Immature natural killer cell (primary cell): ENCODE results near the gene APOL1. TPM values are rescaled to one million over a fixed set of nuclear protein-coding genes. Genes with fewer than 3 reads are reported as not detected.
"Not testable (repeated sequence)": the region's sequence is repeated elsewhere in the genome, so short reads cannot be mapped to it uniquely, and the experiment has no call there.

Experiments
- DNase-seq, 3 donors: peaks; one replicate each; pipeline ENCODE4 v3.0.0; 2022; ENCODE audit warnings: mixed read lengths in 1 of 3
- H3K27ac Mint-ChIP-seq, 6 donors: one replicate each; pipeline ENCODE4 v1.8.0; 2020; ENCODE audit warnings: mixed read lengths in 6 of 6, mild to moderate bottlenecking in 5 of 6, inconsistent platforms in 4 of 6, moderate library complexity in 3 of 6
- H3K27me3 Mint-ChIP-seq, 3 donors: one replicate each; pipeline ENCODE4 v1.8.0; 2020 to 2021; ENCODE audit warnings: low read depth in 3 of 3, mild to moderate bottlenecking in 3 of 3, mixed read lengths in 3 of 3, moderate library complexity in 3 of 3, inconsistent platforms in 1 of 3
- H3K36me3 Mint-ChIP-seq, 3 donors: one replicate each; pipeline ENCODE4 v1.8.0; 2020; ENCODE audit warnings: mixed read lengths in 3 of 3, inconsistent platforms in 2 of 3, mild to moderate bottlenecking in 2 of 3
- H3K4me1 Mint-ChIP-seq, 2 donors: one replicate each; pipeline ENCODE4 v1.8.0; 2020; ENCODE audit warnings: inconsistent platforms in 2 of 2, mild to moderate bottlenecking in 2 of 2, mixed read lengths in 2 of 2, moderate library complexity in 1 of 2
- H3K4me3 Mint-ChIP-seq, 5 donors: one replicate each; pipeline ENCODE4 v1.8.0; 2020; ENCODE audit warnings: mild to moderate bottlenecking in 5 of 5, mixed read lengths in 5 of 5, inconsistent platforms in 3 of 5, moderate library complexity in 3 of 5
- H3K9me3 Mint-ChIP-seq, 6 donors: one replicate each; pipeline ENCODE4 v1.8.0; 2020; ENCODE audit warnings: mild to moderate bottlenecking in 6 of 6, mixed read lengths in 6 of 6, inconsistent platforms in 4 of 6, moderate library complexity in 3 of 6
- polyA plus RNA-seq, 3 donors: library from polyadenylated mRNA; unstranded; fragments of 300-500 nt; fragmentation: Illumina TruSeq; gene quantifications; one replicate each; pipeline ENCODE4 v1.2.3, GENCODE V29; 2021

Gene APOL1, protein sequence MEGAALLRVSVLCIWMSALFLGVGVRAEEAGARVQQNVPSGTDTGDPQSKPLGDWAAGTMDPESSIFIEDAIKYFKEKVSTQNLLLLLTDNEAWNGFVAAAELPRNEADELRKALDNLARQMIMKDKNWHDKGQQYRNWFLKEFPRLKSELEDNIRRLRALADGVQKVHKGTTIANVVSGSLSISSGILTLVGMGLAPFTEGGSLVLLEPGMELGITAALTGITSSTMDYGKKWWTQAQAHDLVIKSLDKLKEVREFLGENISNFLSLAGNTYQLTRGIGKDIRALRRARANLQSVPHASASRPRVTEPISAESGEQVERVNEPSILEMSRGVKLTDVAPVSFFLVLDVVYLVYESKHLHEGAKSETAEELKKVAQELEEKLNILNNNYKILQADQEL
- polyA plus RNA-seq, result 10 to 100 TPM in 2 of 3 donors, 1 to 10 TPM in 1; 8.7 to 65.8 (median 14.8) TPM

DNA sequence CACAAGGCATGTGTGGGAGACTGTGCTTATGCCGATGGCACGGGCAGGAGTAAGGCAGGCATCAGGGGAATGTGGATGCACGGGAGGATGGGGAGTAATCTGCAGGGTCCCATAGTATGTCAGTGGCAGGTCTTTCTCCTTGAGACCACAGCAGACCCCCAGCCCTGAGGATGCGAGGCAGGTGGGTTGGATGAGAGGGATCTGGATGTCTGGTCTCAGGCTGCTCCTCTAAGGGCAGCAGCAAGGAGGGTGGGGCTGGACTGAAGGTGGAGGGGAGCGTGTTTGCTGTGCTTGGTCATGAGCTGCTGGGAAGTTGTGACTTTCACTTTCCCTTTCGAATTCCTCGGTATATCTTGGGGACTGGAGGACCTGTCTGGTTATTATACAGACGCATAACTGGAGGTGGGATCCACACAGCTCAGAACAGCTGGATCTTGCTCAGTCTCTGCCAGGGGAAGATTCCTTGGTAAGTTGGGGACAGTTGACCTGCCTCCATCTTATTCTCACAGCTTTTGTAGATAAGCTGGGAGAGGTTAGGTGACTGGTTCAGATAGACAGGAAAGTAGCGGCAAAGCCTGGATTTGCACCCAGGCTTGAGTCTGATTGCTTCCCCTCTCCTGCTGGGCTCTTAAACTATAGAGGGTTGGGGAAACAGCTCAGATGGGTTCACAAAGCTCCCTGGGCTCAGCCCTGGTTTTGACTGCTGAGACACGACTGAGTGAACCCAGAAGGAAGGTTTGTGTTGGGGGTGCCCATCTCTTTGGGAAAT lies at the start of gene APOL1:
APOL1 (plus strand) TSS at position 380 of the 769 bp plus-strand sequence. CDS start 1,823 bp downstream, outside the sequence.
- peak; percentile 65 to 73 (median 71) for DNase-seq
- Mint-ChIP-seq H3K36me3 (peaks cover 0 to 8% (median 8%) of the 10 kb centered on the region in 3 donors), H3K9me3 (no peaks in the 10 kb centered on the region), H3K4me1 (peaks cover 53 to 57% of the 10 kb centered on the region in 2 donors), H3K27ac (peak within 1 kb of the TSS; percentile 91 to 97 (median 95)), H3K27me3 (peaks cover 2 to 5% (median 2%) of the 10 kb centered on the region in 3 donors), H3K4me3 (peak within 1 kb of the TSS; percentile 94 to 98 (median 95))

DNA sequence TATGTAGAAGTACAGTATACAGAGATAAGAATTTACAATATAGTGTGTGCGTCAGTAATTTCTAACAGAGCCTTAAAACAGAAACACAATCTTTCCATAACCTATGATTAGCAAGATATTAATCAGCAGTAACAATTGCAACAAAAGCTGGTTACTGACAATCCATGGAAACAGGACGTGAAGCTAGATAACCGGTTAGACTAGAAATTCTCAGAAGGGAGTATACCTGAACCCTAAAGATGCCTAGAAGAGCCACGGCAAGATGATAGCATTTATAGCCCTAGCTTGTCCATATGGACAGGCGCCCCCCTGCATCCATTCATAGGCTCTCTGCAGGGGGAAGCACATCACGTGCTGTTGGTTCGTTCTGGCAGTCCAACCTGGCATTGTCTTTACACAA lies 49.5 kb upstream of the APOL1 start:
- DNase-seq, H3K36me3 Mint-ChIP-seq, H3K4me1 Mint-ChIP-seq, H3K9me3 Mint-ChIP-seq, H3K4me3 Mint-ChIP-seq, H3K27me3 Mint-ChIP-seq, H3K27ac Mint-ChIP-seq: not testable (repeated sequence)

DNA sequence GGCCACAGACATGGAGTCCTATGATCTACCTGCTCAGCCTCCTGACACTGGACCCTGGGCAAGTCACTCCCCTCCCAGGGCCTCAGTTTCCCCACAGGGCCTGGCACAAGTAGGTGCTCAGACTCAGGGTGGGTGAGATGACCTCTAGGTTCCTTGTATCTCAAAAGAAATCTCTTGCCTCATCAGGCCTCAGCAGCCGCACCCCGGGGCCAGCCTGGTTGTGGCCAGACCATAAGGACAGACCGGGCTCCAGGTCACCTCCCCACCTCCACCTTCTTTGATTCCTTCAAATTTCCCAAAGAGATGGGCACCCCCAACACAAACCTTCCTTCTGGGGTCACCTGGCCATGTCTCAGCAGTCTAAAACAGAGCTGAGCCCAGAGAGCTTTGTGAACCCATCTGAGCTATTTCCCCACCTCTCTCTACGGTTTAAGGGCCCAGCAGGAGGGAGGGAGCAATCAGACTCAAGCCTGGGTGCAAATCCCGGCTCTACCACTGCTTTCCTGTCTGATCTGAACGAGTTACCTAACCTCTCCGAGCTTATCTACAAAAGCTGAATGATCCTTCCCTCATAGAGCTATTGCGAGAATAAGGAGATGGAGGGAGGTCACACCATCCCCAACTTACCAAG lies 48.8 kb upstream of the APOL1 start:
- Mint-ChIP-seq H3K4me1 (no peaks in the 10 kb centered on the region), H3K9me3 (peaks cover 1 to 6% (median 5%) of the 10 kb centered on the region in 6 donors), H3K4me3 (no peak overlapping the region), H3K27me3 (peaks cover 0 to 3% (median 1%) of the 10 kb centered on the region in 3 donors), H3K36me3 (peaks cover 0 to 4% (median 1%) of the 10 kb centered on the region in 3 donors), H3K27ac (no peak overlapping the region)
- DNase-seq, result no peak

DNA sequence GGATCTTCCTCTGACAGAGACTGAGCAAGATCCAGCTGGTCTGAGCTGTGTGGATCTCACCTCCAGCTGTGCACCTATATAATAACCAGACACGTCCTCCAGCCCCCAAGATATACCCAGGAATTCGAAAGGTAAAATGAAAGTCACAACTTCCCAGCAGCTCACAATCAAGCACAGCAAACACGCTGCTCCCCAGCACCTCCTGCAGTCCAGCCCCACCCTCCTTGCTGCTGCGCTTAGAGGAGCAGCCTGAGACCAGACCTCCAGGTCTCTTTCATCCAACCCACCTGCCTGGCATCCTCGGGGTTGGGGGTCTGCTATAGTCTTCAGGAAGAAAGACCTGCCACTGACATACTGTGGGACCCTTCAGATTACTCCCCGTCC lies 48.3 kb upstream of the APOL1 start:
- Mint-ChIP-seq H3K4me3 (no peak overlapping the region), H3K4me1 (no peaks in the 10 kb centered on the region), H3K27me3 (peaks cover 0 to 7% (median 1%) of the 10 kb centered on the region in 3 donors), H3K27ac (peak overlapping the region in 1 of 6 donors; percentile 38), H3K9me3 (peaks cover 5 to 11% (median 8%) of the 10 kb centered on the region in 6 donors), H3K36me3 (peaks cover 0 to 7% (median 5%) of the 10 kb centered on the region in 3 donors)
- no peak for DNase-seq

DNA sequence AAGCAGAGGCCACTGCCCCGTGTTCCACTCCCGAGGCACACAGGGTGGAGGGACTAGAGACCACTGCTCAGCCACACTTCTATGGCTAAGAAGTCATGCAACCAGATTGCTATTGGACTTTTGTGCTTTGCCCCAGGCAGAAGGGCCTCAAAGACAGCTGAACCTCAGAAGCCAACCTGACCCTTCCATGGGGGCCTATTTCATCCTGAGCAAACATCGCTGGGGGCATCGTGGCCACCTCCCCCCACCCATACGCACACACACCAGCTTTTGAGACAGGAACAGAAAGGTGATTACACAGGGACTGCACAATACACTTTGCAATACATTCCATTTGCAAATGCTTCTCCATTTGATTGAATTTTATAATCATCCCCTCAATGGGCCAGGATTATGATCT lies 47.4 kb upstream of the APOL1 start:
- DNase-seq, H3K4me3 Mint-ChIP-seq, H3K4me1 Mint-ChIP-seq, H3K27ac Mint-ChIP-seq, H3K36me3 Mint-ChIP-seq: not testable (repeated sequence)
- Mint-ChIP-seq H3K27me3 (peaks cover 0 to 12% (median 1%) of the 10 kb centered on the region in 3 donors), H3K9me3 (peaks cover 7 to 15% (median 9%) of the 10 kb centered on the region in 6 donors)

DNA sequence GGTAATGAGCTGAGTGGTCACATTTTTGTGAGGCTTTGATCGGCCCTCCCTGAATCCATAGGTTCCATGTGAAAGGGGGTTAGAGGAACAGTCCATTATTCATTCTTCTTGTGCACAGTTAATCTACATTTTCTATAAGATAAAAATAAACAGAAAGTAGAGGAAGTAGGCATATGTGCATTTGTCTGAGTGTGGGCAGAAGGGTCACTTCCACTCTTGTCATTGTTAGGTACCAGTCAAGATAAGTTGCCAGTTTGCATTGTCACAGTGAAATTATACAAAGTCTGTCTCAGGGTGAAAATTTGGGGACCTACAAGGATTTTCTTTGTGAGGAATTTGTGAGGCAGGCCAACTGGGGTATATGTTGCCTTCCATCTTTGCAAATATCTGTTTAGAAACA lies 46.7 kb upstream of the APOL1 start:
- Mint-ChIP-seq H3K4me1 (peaks cover 11 to 13% of the 10 kb centered on the region in 2 donors), H3K9me3 (peaks cover 7 to 15% (median 9%) of the 10 kb centered on the region in 6 donors), H3K36me3 (peaks cover 0 to 7% (median 5%) of the 10 kb centered on the region in 3 donors), H3K27me3 (peaks cover 0 to 12% (median 1%) of the 10 kb centered on the region in 3 donors), H3K4me3 (no peak overlapping the region), H3K27ac (no peak overlapping the region)
- no peak for DNase-seq

DNA sequence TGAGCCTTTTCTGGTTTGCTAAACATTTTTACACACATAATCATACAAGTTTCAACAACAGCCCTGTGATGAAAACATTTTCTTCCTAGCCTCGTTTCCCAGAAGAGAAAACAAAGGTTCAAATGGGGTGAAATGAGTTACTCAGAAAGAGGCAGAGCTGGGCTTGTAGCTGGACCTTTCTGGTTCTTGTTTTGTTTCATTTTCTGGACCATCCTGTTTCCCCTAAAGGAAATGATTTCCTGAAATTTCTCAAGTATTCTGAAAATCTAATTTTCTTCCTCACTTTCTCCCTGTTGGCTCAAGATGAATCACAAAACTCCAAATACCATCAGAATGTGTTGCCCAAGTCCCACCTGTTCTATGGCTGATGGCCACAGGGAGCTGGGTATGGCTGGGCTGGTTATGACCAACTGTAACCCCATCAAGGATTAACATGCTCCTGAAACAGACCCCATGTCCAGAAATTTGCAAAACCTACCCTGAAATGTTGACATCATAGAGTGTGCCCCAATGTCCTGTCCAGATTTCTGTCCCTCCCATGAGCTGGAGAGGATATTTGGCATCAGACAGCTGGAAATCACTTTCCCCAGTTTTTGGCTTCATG lies 44.7 kb upstream of the APOL1 start:
- no peak overlapping the region for H3K27ac Mint-ChIP-seq
- H3K36me3 Mint-ChIP-seq, result peaks cover 0 to 7% (median 5%) of the 10 kb centered on the region in 3 donors
- no peak overlapping the region for H3K4me3 Mint-ChIP-seq
- DNase-seq, result no peak
- peaks cover 7 to 15% (median 9%) of the 10 kb centered on the region in 6 donors for H3K9me3 Mint-ChIP-seq
- peaks cover 18 to 29% of the 10 kb centered on the region in 2 donors for H3K4me1 Mint-ChIP-seq
- H3K27me3 Mint-ChIP-seq, result peaks cover 0 to 20% (median 2%) of the 10 kb centered on the region in 3 donors

DNA sequence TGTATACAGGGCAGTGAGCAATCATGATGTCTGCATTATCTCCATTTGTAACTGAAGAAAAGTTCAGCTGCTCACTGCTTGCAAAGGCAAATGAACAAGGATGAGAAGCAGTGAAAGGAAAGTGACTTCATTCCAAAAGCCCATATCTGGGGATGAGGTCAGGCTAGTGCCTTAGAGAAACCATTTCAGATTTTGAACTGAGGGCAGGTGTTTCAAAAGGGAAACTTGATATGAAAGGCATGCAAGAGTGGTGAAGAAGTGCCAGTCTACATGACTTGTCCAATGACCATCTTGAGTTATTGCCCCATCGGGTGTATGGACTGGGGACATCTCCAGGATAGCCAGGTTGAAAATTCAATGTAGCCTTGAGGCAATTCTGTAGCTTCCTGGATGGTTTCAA lies 44.0 kb upstream of the APOL1 start:
- Mint-ChIP-seq H3K4me3 (no peak overlapping the region), H3K9me3 (peaks cover 7 to 15% (median 9%) of the 10 kb centered on the region in 6 donors), H3K36me3 (peaks cover 0 to 7% (median 5%) of the 10 kb centered on the region in 3 donors), H3K27ac (no peak overlapping the region), H3K27me3 (peaks cover 0 to 23% (median 2%) of the 10 kb centered on the region in 3 donors), H3K4me1 (peaks cover 18 to 29% of the 10 kb centered on the region in 2 donors)
- DNase-seq, result no peak

DNA sequence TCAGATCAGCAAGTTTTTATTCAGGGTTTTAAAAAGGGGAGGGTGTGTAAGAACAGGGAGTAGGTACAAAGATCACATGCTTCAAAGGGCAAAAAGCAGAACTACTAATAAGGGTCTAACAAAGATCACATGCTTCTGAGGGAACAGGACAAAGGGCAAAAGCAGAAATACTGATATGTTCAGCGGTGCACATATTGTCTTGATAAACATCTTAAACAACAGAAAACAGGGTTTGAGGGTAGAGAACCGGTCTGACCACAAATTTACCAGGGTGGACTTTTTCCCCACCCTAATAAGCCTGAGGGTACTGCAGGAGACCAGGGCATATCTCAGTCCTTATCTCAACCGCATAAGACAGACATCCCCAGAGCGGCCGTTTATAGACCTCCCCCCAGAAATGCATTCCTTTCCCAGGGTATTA lies 43.4 kb upstream of the APOL1 start:
- Mint-ChIP-seq H3K27me3 (peaks cover 0 to 23% (median 2%) of the 10 kb centered on the region in 3 donors), H3K9me3 (peaks cover 7 to 15% (median 9%) of the 10 kb centered on the region in 6 donors), H3K4me1 (peaks cover 18 to 29% of the 10 kb centered on the region in 2 donors)
- not testable (repeated sequence) for H3K4me3 Mint-ChIP-seq, DNase-seq, H3K36me3 Mint-ChIP-seq, H3K27ac Mint-ChIP-seq

DNA sequence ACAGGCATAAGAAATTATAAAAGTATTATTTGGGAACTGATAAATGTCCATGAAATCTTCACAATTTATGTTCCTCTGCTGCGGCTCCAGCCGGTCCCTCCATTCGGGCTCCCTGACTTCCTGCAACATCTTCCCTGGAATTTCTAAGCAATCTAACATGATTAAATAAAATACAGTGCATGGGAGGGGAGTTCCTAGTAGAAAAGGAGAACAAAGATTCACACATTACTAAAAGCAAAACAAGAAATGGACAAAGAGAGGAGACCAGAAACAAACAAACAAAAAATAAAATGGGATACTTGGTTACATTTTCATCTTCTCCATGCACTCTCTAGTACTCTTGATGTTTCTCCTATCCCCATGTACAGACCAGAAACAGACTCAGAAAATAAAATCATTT lies 42.7 kb upstream of the APOL1 start:
- H3K4me1 Mint-ChIP-seq, result peaks cover 18 to 29% of the 10 kb centered on the region in 2 donors
- H3K36me3 Mint-ChIP-seq, result peaks cover 0 to 7% (median 5%) of the 10 kb centered on the region in 3 donors
- DNase-seq, result no peak
- H3K9me3 Mint-ChIP-seq, result peaks cover 7 to 15% (median 9%) of the 10 kb centered on the region in 6 donors
- no peak overlapping the region for H3K27ac Mint-ChIP-seq
- peaks cover 0 to 23% (median 2%) of the 10 kb centered on the region in 3 donors for H3K27me3 Mint-ChIP-seq
- H3K4me3 Mint-ChIP-seq, result peak overlapping the region in 1 of 5 donors; percentile 13

DNA sequence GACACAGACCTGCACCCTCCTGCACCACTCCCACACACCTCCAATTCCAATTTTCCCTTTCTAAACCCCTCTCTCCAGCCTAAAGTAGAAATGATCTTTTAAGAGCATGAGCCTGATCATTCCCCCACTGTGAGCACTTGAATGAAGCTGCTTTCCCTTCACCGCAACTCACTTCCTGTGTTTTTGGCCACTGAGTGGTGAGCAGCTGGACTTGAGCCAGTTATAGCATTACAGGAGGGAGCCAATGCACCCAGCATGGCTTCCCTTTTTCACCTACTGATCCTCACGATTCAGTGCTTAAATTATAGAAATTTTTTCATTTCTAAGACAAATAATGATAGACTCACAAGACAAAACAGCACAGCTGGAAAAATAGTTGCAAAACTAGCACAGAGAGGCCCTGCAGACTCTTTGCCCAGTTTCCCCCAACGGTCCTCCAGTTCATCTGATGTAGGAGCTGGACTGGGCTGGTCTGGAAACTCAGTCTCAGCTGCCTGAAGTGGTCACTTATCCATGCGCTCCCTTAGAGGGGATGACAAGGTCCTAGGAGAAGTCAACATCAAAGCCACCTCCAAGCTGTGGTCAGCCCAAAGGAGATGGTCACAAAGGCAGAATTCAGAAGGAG lies 41.6 kb upstream of the APOL1 start:
- Mint-ChIP-seq H3K4me1 (peaks cover 18 to 29% of the 10 kb centered on the region in 2 donors), H3K4me3 (peak overlapping the region in 1 of 5 donors; percentile 41), H3K27ac (no peak overlapping the region), H3K36me3 (peaks cover 0 to 7% (median 5%) of the 10 kb centered on the region in 3 donors), H3K27me3 (peaks cover 0 to 33% (median 2%) of the 10 kb centered on the region in 3 donors), H3K9me3 (peaks cover 7 to 15% (median 9%) of the 10 kb centered on the region in 6 donors)
- DNase-seq, result peak; percentile 25 to 34 (median 26)

DNA sequence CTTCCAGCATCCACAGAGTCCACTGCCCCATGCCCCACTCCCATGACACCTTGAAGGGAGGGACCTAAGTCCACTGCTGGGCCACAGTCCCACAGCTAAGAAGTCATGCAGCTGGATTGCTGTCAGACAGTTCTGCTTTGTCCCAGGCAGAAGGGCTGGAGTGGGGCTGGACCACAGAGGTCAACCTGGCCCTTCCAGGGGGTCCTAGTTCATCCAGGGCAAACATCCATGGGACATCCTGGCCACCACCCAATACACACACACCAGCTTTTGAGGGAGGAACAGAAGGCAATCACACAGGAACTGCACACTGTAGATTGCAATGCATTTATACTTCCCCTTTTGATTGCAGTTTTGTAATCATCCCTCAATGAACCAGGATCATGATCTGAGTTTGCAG lies 40.0 kb upstream of the APOL1 start:
- no peak overlapping the region for H3K4me3 Mint-ChIP-seq
- H3K27ac Mint-ChIP-seq, result no peak overlapping the region
- peaks cover 7 to 15% (median 9%) of the 10 kb centered on the region in 6 donors for H3K9me3 Mint-ChIP-seq
- H3K27me3 Mint-ChIP-seq, result peaks cover 0 to 39% (median 2%) of the 10 kb centered on the region in 3 donors
- DNase-seq, result no peak
- peaks cover 0 to 7% (median 5%) of the 10 kb centered on the region in 3 donors for H3K36me3 Mint-ChIP-seq
- peaks cover 18 to 29% of the 10 kb centered on the region in 2 donors for H3K4me1 Mint-ChIP-seq
